ENCODE measurements around the gene PARP12.

PARP12 gene

DNA sequence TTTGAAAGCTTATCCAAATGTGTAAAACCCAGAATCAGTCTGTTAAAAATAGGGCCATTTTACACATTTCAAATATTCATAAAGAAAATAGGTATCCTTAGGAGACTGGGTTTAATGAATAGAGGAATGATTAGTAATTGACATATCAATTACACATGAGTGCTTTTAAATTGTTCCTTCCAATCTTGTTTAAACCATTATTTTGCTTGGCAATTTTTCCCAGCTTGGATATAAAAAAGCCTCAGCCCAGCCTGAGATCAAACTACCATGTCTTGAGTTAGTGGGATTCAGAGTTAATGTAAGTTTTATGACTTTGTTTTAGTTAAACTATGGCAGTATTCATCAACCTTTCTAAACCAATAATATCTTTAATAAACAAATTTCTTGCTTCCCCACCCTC, 28.3 kb downstream of the PARP12 start:
- no peak for DNase-seq

DNA sequence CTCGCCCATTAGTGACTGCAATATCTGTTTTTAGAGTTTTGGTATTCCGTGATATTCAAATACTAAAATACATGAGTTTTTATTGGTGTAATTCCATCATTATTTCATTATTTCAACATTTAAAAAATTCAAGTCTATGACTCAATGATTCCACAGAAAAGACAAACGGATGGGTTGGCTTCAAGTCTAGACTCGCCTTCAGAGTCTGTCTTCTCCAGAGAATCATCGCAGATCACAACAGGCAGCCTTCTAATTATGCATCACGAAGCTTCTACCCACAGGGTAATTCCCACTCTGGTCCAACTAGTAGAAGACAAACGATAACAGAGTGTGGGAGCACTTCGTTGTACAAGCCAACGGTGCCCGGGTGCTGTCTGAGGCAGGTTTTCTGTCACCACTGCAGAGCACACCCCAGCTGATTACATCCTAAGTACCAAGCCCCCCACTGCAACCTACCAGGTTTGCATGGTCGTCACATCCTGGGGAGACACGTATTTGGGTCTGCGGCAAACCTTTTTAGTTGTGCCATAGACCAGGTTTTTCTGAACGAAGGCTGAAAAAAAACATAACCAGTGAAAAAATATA, 28.9 kb downstream of the PARP12 start:
- no peak for DNase-seq

DNA sequence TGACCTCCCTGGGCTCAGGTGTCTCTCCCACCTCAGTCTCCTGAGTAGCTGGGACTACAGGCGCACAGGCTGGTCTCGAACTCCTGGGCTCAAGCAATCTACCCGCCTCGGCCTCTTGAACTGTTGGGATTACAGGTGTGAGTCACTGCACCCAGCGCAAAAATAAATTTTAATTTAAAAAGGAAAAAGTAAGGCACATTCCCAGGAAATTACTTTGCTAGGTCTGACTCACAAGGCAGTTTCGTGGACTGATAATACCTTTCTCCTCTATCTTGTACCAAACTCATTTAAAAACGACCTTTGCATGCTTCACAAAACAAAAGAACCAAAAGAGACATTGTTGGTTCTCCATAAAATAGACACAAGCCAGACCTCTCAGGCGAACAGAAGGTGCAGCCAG, 29.7 kb downstream of the PARP12 start:
- DNase-seq: no peak

DNA sequence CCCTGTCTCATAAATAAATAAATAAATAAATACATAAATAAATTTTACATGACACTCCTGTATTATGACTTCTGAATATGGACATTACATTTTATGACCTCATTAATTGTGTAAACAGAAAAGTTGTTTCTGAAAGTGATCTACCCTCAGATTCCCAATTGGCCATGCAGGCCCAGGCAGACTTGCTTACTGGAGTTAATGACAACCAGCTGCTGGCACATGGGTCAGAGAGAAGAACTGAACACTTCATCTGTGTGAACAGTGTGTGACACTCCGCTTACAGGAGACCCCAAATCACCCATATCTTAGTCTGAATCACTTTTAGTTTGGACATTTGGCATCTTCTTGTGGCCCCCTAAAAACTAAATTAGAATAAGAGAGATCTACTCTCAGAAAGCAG, 31.4 kb downstream of the PARP12 start:
- no peak for DNase-seq

DNA sequence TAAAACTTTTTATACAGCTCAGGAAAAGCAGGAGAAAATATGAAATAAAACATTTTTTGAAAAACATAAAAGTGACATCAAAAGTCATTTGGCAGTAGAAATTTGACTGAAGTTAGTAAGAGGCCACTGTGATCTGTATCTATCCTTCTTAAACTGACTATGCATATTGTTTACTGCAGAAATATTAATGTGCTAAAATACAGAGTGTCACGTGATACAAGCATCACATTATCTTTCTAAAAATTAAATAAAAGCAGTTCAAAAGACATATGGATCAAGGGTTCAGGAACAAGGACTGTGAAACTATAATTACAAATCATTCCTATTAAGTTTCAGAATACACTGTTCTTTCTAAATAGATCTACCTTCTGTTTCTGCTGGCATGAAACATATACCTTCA, 33.7 kb downstream of the PARP12 start:
- no peak for DNase-seq

DNA sequence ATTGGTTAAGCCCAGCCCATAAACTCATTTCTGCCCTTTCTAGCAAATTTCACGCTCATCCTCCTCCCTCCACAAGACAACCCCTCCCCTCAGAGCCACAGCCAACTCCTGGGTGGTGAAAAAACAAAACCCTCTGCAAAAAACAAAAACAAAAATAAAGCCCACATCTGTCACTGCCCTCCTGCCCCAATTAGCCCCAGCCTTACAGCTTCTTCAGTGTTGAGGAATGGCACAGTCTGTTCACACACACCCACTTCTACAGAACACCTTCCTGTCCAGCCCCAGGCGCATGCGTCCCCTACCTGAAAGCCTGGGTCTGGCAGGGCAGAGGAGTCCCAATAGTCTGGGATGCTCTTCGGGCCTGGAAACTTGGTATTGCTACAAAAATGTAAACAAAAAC, 34.4 kb downstream of the PARP12 start:
- DNase-seq: no peak

DNA sequence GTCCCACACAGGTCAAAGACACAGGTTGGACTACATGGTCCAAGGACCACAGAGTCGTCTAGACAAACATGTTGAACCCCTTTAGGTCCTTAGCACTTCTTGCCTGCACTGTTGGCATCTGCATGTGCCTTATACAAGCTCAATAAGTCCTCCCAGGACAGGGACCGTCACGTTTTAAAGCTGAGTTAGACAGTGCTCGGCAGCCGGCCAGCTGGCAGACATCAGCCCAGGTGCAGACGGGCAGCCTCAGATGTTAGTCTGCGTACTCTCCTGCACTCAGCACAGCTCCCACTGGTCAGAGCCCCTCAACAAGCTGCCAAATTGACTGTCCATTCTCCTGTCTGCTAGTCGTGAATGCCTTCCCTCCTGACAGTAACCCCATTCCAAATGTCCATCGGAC, 34.9 kb downstream of the PARP12 start:
- DNase-seq: no peak

DNA sequence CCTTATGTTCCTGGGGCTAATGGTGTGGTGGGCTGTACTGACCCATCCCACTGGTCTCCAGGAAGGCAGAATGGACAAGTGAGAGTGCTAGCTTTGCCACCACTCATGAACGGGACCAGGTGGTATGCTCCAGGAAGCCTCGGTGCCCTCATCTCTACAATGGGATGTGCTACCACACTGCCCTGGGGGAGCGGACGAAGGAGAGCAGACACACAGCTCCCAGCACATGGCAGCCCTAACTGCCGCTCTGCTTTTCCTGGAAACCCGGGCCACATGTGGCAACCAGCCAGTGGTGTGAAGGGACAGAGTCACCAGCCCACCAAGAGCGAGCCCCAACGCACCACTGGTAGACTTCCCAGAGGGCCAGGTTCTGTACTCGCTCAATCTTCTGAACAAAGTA, 35.8 kb downstream of the PARP12 start:
- DNase-seq: no peak

DNA sequence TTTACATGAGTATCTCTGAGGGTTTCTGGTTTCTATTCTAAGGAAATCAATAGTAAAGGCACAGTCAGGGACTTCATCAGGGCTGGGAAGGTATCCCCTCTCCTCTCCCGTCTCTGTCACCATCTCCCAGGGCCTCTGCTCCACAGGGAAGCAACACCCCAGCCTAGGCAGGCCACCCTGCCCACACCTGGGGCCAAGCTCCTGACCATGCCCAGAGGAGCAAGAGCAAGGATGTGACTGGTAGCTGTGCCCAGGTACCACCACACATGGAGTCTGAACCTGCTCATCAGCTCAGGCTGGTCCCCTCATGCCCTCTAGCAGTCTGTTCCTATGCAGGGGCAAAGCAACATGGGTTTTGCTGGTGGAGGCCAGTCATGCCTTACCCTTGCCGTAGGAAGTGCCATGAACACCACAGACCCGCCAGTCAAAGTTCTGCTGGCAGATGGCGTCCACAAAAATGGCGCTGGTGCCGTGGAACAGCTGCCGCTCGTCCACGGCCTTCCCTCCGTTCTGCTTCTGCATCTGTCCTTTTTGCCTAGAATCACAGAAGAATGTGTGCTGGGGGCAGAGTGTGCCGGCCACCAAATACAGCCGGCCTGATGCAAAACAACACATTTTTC, 36.8 kb downstream of the PARP12 start:
- DNase-seq: no peak

DNA sequence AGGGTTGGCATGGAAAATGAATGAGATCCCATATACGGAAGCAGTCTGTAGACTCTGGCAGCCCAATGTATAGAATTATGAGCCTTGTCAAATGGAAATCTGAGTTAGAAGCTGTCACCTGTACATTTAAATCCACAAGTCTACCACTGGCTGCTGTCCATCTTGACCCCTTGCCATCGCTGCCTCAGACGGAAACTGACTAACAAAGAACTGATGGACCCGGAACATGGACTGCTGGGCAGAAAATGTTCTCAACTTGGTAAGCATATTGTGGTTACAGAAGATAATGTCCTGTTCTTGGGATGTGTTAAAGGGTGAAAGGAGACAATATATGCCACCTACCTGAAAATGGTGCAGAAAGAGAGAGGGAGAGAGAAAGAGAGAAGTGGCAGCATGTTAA, 37.5 kb downstream of the PARP12 start:
- no peak for DNase-seq

DNA sequence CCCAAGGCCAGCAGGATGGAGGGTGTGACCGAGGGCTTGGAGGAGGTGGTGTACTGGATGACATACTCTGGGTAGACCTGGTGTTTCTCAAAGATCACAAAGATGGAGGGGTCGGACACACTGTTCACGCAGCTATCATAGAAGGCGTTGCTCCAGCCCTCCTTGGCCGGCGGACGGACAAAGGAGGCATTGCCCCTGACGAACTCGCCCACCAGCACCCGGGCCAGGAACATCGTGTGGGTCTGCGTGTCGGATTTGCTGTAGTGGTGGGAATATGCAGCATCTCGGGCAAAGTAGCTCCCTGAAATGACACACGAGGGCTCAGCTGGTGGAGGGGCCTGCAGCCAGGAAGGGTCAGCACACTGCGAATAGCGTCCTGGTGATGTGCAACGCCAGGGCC, 38.2 kb downstream of the PARP12 start:
- no peak for DNase-seq

DNA sequence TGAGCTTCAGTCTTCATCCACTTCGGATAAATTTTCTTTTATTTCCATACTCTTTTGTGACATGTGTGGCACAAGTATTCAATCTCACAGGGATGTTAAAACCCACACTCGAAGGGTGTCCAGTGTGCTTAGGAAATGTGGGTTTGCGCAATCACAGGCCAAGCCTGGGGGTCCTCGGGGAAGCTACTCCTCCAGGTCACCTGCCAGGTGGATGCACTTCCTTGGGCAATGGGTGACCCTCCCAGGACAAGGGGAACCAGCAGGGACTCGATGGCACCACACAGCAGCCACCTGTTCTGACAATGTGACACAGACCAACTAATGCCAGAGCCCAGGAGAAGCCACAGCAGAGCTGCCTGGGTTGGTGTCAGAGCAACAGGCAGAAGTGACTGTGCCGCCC, 39.0 kb downstream of the PARP12 start:
- DNase-seq: no peak

DNA sequence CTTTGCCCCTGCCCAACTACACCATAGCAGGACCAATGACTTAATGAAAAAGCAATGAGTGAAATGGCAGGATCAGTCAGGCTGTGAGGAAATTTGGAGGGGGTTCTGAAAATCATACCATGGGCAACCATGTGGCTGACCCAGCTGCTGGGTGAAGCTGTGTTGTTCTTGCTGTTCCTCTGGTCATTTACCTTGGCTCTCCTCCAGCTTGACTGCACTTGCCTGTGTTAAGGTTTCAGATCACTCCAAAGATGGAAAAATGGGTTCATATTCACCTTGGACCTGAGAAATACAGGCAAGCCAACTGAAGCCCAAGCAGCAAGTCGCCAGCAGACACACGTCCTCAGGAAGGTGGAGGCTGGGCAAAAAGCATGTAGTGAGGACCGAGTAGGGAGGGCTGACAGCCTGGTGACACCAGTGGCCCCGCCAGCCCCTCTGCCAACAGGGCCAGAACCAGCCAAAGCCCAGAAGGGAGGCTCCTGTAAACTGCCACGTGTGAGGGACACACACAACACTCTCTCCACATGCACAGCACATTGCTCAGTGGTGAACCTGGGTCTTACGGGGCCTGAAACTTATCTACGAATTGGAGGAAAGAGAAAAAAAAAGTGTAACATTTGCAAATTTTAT, 40.1 kb downstream of the PARP12 start:
- DNase-seq: no peak

DNA sequence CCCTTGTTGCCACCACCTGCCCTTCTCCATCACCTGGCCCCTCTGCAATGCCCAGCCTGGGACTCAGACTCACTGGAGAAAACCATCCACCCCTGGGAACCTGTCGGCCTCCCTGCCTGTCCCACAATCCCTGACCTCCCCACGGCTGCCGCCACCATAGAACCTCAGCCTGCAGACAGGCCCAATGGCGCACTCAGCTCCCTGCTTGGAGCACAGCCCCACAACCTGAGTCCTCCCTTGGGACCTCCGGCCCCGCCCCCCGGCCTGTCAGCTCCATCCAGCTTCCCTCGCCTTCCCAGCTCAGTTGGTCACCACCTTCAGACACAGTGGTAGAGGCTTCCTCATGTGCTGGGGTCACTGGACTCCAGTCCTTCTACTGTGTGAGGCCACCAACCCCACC, 41.1 kb downstream of the PARP12 start:
- no peak for DNase-seq

DNA sequence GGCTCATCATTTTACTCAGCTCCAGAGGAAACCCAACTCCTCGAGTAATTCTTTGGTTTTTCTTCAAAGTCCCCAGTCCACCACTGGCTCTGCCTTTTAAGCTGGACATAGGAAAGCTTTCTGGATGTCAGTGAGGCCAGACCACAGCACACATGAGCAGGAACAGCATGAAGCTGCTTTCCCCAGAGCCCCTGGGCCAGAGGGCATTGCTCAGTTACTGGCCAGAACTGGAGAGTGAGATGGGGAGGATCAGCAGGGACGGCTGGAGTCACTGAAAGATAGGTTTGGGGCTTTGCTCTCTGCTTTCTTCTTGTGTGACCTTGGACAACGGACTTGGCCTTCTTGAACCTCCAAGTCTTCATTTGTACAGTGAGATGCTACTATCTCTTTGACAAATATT, 43.1 kb downstream of the PARP12 start:
- no peak for DNase-seq

DNA sequence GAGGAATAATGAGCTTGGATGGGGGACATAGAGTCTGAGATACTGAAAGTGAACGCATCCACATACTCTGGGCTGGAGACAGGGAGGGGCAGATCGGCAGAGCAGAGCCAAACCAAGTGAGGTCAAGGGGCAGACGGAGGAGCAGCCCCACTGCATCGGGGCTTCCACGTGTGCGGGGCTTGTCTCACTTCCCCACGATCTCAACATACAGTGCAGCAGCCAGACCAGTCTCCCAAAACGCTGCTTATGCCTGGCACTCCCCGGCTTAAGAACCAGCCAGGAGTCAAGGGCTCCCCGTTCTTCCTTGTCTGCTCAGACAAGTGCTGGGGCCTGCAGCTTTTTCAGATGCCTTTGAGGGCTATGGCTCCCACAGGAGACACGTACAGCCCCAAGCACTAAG, 43.6 kb downstream of the PARP12 start:
- no peak for DNase-seq

DNA sequence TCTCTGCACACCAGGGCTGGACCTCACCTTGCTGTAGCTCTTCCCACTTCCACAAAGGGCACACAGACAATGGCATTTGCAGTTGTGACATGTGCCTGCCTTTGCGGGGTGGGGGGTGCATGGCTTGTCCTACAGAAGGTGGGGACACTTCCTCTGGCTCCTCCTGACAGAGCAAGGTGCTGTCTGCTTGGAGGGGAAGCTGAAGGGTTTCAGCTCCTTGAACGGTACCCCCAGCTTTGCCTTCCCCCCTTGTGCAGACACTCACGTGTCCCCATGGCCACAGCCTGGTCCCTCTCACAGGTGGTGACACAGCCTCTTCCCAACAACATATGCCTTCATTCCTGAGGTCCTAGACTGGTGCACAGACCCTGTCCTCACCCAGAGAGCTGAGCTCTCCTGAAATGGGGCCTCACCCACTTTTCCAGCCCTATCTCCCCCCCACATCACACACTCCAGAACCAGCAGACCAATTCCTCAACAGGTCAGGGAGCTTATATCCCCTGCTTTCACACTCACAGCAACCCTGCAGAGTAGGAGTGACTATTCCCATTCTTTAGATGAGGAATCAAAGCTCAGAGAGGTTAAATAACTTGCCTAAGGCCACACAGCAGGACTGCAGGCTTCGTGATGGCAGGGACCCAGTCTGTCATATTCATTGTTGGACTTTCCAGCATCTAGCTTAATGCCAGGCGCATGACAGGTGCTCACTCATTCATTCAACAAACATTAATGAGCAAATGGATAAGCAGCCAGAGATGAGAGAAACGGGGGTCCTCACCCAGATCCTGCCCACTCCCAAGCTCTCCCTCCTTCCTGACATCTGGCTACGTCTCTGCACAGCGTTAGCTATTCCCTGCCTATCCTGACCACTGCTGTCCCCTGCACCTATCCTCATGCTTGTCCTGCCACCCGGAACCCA, 44.4 kb downstream of the PARP12 start:
- DNase-seq: no peak

DNA sequence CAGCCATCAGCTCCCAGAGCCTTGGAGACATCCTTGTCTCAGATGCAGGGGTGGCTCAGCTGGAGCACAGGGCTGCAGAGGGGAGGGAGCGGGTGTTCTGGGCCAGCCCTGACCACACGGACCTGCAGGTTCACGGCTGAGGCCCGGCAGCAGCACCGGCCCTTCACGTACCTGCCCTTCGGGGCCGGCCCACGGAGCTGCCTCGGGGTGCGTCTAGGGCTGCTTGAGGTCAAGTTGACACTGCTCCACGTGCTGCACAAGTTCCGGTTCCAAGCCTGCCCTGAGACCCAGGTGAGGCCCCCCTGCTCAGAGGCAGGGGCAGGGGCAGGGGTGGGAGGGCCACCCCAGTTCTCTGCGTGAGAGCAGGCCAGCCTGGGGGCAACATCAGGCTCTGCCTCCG, 45.2 kb downstream of the PARP12 start:
- no peak for DNase-seq

DNA sequence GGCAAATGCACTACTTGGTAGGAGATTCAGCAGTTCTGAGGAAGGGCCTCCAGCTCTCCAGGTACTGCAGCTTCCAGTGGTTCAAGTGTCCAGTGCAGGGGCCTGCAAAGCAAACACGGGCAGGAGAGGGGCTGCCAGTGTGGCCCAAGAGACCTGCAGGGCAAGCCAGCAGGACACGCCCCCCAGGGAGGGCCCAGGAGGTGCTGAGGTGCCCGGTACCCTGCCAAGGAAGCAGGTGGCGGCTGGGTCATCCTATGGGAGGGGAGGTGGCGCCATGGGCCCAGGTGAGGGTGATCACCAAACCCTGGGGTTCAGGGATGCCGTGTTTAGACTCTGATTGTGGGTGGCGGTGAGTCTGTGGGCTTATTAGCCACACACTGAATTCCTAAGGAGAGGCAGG, 45.7 kb downstream of the PARP12 start:
- DNase-seq: no peak

DNA sequence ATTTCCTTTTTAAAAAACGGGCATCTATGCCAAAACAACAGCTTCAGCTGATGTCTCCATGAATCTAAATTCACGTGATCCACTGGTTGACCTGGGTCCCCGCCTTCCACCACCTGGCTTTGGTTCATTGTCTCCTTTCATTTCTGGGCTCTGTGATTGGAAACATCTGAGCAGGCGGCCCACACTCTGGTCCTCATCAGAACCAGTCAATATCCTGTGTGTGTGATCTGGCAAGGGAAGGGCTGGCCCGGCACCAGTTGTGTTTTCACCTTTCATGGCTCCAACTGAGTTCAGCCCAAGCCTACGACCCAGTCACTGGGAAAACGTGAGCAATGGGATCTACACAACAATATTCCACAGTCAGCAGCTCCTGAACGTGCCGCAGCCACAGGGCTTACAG, 46.2 kb downstream of the PARP12 start:
- DNase-seq: no peak

DNA sequence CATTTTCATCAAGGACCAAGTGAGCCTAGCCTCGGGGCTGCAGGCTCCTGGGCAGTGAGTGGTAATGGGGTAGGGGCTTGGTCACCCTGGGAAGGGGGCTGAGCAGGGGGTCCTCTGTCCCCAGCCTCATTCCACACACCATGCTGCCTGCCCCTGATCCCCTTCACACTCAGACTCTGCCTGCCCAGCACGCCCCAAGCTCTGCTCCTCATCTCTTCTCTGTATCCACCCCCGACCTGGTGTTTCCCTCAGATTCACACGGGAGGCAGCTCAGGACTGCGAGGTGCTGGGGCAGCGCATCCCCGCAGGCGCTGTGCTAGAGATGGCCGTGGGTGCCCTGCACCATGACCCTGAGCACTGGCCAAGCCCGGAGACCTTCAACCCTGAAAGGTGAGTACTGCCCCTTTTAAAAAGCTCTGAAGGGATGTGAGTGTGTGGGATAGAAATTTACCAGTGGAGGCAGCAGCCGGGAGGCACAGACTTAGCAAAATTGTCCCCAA, 47.2 kb downstream of the PARP12 start:
- DNase-seq: no peak

DNA sequence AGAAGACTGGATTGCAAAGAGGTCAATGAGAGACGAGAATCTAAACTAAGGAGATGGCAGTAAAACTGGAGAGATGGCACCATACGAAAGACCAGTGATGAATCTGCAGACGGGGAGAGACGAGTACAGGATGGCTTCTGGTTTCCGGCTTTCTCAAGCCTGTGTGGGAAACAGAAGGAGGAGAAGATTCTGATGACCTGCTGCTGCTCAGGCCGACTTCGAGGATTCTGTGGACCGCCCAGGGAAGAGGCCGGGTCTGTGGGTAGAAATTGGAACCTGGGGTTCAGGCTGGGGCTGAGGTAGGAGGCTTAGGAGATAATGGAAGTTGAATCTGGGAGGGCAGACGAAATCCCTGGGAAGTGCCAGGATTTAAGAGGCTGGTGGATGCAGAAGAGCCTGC, 48.6 kb downstream of the PARP12 start:
- no peak for DNase-seq

DNA sequence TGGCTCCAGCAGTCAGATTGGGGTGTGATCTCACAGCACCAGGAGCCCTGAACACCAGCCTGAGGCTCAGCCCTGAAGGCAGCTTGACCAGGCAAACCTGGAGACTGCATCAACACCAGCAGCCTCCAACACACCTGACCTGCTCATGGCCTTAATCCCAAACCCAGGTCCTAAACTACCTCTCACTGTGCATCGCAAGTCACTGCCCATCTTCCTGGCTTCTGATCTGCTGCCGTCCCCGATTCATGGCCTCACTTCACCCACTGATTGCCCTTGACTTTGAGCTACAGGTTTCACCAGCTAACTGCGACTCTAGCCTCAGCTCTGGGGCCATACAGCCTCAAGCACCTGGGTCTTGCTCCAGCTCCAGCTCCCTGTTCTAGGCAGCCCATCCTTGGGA, 49.1 kb downstream of the PARP12 start:
- DNase-seq: no peak
